Suppressor macrophage treated with lipopolysaccharide for 4 hours (primary cell): ENCODE results near the gene CACNA1I.

ENCODE experiments used
- DNase-seq: peaks from one replicate; pipeline ENCODE4 v3.0.0-alpha.2; 2020

The CACNA1I gene

GRCh38 chr22:39536711-39537110 lies 33.8 kb upstream of the CACNA1I start:
- DNase-seq: no peak

- DNase-seq: no peak
Measured at GRCh38 chr22:39537975-39538374, 32.6 kb upstream of the CACNA1I start.

GRCh38 chr22:39543095-39543494 lies 27.5 kb upstream of the CACNA1I start:
- DNase-seq: peak; percentile 29

DNA sequence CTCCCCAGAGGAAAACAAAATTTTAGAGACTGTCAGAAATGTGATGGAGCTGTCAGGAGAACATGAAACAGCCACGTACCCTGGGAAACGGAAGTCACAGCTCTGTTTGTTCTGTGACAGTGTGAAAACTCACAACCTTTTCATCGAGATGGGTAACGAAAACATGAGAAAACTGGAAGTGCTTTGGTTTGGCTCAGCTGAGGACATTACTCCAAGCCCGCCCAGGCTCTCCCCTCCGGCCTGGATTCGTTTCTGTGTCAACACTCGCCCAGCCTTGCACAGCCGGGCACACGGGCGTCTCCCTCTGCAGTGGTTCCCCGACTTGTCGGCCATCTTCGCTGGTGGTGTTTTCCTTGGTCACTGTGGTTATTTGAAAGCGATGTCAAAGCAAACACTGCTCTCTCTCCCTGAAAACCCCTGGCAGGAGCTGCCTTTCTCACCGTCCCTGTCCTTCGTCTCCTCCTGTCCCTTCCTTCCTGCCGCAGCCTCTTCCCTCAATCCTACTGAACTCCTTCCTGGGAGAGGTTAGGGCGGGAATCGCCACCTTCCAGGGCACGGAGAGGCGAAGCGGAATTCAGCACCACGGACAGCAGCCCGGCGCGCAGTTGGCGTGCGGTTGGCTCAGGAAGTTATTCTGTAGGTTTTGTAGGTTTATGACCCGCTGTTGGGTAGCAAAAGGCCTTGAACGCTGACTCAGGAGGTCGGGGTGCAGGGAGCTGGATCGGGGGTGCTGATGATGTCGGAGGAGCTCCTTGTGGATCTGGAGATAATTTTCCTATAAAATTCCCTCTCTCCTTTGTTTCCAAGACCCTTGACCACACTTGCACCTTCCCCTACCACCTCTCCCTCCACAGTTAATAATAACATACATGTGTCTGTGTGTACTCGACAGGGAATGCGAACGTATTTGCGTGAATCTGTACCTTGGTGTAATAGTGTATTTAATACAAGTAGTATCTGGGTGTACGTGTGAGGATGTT lies 24.9 kb upstream of the CACNA1I start:
- DNase-seq: peak; percentile 45

DNA sequence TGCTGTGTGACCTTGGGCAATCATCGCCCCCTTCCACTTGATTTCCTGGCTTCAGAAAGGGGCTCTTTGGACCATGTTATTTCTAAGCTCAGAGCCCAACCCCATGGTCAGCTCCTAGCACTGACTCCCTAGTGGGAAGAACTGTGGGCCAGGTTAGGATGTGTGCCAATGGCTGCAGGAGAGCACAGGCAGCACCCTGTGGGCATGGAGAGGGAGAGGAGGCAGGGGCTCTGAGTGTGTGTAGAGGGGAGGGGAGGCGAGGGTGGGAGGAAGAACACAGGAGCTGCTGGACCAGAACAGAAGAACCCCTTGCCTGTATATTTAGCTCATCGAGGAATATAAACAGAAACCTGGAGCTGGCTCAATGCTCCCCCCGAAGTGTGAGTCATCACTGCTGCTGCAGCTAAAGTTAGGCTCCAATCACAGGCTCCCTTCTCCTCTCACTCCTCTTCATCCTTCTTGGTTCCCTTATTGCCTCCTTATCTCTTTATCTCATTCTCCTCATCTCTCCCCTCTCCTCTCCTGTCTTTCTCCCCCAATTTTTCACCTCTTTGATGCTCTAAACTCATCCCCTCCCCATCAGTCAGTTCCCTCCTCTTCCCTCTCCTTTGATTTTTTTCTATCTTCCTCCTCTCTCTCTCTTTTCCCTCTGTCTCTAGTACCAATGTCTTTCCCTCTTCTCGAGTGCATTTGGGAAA lies 23.5 kb upstream of the CACNA1I start:
- no peak for DNase-seq

DNA sequence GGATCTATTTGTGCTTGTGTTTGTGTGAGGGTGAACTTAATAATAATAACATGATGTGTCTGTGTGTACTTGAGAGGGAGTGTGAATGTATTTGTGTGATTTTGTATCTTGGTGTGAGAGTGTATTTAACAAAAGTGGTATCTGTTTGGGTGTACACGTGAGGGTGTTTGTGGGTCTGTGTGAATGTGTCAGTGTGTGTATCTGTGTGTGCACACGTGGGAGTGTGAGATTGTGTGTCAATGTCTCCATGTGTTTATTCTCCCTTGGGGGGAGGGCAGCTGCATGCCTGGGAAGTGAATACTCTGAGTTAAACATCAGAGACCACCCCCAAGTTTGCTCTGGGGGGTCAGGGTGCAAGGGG lies 23.0 kb upstream of the CACNA1I start:
- DNase-seq: no peak

GRCh38 chr22:39553429-39553828 lies 17.1 kb upstream of the CACNA1I start:
- DNase-seq: no peak

DNA sequence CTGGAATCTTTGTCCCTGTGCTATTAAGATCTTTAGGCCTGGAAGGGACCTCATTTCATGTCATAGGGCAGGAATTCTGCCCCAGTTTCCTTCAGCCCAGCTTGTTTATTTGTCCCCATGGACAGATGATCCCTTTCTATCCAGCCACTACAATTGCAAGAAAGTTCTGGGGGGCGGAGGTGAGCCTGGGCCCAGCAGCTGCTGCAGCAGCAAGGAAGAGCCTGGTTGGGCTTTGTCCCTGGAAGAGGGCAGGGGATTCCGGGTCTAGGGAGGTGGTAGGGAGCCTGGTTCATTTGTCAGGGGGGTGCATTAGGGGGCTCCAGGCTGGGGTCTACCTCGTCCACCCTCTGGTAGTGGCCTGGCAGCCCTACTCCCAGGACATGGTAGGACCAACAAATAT lies 16.4 kb upstream of the CACNA1I start:
- DNase-seq: no peak

- no peak for DNase-seq
Measured at GRCh38 chr22:39556970-39557841, 13.3 kb upstream of the CACNA1I start.

- no peak for DNase-seq
Measured at GRCh38 chr22:39558254-39558727, 12.3 kb upstream of the CACNA1I start.

GRCh38 chr22:39558950-39559349 lies 11.6 kb upstream of the CACNA1I start:
- no peak for DNase-seq

DNA sequence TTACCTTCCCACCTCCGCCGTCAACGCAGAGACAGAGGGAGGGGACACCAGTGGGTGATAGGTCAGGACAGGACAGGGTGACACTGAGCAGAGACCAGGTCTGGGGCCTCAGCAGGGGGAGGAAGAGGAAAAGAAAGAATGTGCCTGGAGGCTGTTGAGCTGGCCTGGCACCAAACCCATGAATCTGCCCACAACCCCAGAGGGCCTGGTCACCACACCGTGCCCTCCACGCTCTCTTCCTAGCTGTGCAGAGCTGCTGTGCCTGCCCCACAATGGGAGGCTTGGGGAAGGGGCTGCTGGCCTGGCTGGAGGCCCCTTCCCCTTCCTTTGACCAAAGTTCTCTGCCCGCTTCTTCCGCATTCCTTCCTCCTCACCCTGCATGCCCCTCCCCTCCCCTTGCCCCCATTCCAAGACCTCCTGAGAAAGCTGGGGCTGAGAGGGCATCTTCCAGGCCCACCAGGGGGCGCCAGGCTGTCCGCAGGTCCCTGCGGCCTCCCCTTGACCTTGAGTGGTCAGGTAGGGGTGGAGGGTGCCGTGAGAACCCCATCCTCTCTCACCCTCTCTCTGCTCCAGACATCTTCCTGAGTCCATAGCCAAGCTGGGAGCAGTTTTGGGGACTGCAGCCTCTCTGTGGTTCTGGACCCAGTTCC lies 11.0 kb upstream of the CACNA1I start:
- peak; percentile 20 for DNase-seq

DNA sequence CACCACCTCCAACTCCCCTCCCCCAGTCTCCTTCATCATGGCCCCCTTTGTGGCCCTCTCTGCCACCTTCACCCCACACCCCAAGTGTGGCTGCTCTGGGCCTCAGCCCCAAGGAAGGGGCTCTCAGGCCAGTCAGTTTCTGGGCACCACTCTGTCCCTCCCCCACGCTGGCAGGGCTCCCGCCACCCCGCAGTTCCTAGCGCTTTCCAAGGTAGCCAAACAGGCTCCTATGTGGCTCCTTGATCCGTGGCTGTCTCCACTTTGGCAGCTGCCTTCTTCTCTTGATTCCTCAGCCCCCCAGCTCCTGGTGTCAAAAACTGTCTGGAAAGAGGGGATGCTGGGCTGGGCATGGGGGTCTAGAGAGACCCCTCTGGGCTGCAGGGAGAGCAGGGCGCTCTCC lies 10.4 kb upstream of the CACNA1I start:
- DNase-seq: no peak

DNA sequence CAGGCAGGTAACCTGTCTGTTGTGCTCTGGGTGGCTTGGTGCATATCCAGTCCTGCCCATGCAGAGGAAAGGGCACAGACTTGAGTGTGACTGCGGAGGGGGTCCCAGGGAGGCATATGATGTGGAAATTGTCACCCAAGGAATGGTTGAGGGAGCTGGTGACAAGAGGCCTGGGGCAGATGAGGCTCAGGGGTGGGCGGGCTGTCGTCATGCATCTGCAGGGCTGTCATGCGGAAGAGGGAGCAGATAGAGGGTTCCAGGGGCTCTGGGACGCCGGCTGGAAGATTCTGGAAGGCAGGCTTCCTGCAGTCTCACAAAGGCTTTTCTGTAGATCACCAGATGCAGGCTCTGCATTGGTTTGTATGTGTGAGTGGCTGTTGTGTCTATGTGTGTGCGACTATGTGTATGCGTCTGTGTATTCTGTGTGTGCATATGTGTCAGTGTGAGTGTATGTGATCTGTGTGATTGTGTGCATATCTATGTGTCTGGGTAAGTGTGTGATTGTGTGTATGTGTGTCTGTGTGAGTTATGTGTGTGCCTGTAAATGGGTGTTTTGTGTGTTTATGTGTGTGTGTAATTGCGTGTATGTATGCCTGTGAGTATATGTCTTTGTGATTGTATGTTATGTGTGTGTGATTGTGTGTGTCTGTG lies 7.6 kb upstream of the CACNA1I start:
- DNase-seq: no peak

- no peak for DNase-seq
Measured at GRCh38 chr22:39563571-39564428, 6.8 kb upstream of the CACNA1I start.

DNA sequence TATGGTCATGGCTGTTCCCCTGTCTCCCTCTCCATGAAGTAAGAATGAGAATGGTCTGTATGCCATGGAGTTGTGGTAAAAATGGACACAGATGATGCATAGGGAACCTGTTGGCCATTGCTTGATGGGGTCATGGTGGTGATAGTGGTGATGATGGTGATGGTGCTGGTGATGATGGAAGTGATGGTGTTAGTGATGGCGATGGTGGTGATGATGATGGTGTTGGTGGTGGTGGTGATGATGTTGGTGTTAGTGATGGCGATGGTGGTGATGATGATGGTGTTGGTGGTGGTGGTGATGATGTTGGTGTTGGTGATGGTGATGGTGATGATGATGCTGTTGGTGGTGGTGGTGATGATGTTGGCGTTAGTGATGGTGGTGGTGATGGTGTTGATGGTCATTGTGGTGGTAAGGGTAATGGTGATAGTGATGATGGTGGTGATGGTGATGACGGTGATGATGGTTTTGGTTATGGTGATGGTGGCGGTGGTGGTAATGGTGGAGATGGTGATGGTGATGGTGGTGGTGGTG lies 5.1 kb upstream of the CACNA1I start:
- no peak for DNase-seq

DNA sequence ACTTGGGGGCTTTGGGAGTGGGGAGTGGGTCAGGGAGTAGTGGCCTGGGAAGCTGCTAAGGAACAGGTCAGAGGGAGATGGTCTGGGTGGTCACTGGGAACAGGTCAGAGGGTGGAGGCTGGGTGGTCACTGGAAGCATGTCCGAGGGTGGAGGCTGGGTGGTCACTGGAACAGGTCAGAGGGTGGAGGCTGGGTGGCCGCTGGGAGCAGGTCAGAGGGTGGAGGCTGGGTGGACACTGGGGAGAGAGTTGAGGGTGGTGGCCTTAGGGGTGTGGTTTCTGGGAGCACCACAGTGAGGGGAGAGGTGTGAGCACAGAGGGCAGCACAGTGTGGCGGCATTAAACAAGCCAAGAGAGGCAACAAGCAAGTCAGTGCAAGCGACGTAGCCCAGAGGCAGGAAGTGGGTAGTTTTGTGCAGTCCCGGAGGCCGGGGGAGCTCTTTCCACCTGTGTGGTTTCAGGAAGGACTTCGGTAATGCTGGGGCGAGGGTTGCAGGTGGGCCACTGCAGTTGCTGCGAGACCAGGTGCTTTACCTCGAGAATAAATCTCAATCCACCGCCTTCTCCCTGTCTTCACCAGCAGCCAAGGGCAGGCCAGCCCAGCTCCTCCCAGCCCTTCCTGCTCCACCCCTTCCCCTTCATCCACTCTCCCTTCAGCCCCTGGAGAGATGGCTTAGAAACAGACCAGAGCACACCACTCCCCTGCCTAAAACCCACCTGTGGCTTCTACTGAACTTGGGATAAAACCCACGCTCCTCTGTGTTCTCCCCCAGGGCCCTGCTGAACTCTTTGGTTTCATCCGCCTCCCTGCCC lies 3.2 kb upstream of the CACNA1I start:
- DNase-seq: no peak

DNA sequence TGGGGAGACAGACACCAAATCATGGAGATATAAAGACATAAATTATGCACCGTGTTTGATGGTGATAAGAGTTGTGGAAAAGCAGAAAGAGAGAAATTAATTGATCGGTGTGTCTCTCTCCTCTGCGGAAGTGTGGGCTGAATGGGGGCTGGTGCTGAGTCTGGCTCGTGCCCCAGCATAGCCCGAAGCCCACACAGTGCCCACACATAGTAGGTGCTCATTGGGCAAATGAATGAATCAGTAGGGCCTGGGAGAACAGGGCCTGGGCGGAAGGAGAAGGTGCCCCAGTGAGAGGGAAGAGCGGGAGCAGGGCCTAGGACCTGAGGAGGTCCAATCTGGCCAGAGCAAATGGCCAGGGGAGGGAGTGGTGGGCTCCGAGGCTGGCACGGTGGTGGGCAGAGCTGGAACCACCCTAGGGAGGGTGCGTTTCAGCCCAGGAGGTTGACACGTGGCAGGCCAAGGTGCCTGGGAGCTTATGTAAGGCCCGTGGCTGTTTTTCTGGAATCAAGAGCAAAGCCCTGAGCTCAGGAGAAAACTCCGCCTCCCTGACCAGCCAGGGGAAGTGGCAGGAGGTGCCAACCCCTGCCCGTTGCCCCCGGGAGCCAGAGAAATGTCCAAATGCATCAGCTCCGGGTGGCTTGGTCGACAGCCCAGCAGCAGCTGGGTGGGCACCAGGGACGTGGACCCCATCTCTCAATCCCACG lies 2.1 kb upstream of the CACNA1I start:
- DNase-seq: no peak

- DNase-seq: no peak
Measured at GRCh38 chr22:39569066-39569465, 1.5 kb upstream of the CACNA1I start.
